Brain pericyte (primary cell): ENCODE data around the gene SAMD4A.

Source experiments
- DNase-seq: peaks from one replicate; pipeline ENCODE4 v3.0.0-alpha.2; 2012; ENCODE audit warnings: low read depth, low spot score

The SAMD4A gene

DNA sequence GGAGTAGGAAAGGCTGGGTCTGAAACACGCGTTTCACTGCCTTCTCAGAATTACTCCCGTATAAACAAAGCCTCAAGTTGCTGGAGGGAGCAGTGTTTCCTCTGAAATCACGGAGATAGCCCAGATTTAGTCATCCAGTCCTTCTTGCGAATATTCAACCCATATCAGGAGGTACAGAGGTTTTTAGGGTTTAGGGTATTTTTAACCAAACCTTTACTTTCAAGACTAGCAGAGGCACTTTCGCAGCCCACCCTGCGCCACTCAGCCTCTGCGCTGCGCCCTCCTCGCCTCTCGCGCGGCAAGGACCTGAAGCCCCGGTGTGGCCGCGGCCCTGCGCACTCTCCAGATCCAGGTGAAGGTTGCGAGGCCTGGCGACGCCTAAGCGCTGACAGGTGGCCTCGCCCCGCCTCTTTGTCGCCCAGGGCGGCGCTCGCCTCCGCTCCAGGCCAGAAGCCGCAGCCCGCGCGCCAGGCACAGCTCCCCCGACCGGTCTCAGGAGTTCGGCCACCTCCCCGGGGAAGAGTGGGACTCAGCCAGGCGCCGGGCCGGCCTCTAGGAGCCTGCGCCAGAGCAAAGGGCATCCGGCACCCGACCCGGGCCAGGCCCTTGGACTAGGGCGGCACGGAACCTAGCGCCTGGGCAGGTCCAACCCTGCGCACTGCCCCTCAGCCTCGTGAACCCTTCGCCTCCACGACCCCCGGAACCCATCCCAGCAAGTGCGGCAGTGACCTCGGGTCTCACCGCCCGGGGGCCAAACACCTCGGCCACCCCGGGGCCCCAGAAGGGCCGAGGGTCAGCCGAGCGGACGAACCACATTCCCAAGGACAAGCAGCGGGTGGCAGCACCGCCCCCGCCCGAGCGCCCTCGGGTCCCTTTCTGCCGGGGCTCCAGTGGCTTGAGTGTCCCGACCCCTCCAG lies 1.8 kb upstream of the SAMD4A start:
- DNase-seq: no peak

DNA sequence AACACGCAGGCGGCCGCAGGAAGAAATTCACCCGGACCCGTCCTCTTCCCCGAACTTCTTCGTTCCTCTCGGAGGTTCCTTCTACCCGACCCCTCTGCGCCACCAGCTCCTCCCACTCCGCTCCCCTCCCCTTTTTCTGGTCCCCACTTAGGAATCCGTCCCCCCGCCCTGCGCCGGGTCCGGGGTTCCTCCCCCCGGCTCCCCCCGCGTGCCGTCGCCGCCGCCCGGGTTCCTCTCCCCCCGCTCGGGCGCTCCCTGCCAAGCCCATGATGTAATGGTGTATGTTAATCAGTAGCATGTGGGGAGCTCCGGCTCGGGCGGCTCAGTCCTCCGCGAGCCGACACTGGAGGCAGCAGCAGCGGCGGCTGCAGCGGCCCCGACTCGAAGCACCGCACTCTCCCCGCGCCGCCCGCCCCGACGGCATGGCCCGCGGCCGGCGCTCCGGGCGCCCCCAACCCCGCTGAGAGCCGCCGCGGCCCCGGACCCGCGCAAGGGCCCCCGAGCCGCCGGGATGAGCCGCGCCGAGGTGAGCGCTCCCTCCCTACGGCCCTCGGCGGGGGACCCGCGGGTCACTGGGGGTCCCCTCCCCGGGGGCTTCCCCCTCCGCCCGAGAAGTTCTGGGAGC lies 1.0 kb upstream of the SAMD4A start:
- DNase-seq: no peak

DNA sequence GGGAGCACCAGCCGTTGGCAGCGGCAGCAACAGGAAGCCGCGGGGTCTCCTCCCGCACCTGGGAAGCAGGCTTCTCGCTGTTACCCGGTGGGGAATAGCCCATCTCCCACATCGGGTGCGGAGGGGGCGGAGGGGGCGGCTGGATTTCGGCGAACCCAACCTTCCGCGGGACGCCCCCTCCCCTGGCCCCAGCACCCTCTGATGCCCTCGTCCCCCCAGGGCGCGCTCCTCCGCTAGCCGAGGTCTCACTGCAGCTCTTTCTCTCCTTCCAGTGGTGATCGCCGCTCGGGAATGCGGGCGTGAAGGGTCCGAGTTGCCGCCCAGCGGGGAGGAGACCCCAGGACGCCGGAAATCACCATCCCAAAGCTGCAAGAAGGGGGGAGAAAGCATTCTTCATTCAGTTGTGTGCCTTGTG lies 303 bp downstream of the SAMD4A start:
- no peak for DNase-seq

DNA sequence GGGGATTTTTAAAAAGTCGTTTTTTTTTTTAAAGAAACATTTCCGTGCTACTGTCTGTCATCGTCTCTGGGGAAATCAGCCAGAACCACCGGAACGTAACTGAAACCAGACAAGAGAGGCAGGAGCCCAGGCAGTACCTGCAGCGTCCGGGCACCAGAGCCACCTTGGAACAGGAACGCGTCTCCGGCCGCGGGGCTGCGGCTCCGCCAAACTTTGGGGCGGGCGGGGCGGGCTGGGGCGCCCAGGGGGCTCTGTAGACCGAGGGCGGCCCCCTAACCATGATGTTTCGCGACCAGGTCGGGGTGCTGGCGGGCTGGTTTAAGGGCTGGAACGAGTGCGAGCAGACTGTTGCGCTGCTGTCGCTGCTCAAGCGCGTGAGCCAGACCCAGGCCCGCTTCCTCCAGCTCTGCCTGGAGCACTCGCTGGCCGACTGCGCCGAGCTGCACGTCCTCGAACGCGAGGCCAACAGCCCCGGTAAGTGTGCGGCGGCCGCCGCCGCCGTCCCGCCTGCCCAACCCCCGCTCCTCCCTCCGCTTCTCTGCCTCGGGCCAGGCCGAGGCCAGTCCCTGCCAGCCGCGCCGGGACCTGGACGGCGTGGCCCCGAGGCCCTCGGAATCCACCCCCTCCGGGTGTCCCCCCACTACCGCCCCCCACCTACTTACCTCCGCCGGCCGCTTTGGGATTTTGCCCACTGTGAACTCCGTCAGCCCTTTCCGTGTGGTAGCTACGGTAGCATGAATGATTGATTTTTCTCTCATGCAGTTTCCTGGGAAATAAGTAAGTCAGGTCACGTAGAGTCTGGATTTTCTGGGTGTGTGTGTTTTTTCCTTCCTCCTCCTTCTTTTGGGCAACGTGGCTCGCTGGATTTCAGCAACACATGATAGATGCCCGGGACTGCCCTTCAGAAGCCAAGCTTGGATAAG lies 972 bp downstream of the SAMD4A start:
- DNase-seq: no peak

DNA sequence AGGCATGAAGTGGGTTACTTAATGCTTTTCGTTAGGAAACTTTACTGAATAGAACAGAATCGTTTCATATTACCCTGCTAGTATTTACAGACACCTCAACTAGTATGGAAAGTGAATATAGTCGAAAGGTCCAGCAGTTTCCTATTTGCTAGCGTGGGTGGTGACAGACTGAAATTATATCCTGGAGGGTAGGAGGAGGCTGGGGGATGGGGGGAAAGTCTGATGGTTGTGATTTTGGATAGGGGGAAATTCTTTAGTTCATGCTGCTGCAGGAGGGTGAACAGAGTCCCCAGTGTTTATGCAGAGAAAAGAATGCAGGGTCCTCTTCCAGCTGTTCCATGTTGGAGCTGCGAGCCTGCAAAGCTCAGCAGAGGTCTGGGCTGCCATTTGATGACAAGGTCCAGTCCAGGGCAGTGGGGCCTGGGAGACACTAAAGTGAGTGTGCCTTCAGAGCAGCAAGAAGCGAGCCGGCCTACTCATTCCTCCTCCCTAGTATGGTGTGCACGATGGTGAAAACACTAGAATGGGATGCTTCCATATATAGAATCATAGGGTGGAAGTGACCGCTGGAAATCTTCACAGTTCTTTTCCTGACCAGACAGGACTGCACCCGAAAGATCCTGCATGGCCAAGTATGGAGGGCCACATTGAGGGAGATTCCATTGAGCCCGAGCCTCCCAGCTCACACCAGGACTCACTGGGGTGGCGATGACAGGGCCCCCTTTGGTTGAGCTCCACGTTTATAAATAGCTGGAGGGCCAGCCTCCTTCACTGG lies 2.1 kb downstream of the SAMD4A start:
- DNase-seq: no peak

DNA sequence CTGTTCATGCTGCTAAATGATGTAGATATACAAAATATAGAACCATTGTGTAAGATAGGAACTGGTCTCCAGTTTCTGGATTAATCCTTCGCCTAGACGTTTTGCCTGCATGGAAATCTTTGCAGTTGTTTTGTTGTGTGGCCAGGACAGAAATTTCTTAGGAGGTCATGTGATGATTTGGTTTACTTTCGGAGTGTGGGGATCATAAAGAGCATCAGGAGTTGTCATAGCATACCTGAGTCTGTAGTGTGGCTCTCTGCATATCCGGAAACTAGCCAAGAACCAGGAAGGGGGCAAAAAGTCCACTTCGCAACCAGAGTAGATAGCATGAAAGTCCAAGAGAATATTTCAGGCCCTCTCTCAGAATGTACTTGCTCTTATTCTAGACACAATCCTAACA lies 3.1 kb downstream of the SAMD4A start:
- DNase-seq: no peak

DNA sequence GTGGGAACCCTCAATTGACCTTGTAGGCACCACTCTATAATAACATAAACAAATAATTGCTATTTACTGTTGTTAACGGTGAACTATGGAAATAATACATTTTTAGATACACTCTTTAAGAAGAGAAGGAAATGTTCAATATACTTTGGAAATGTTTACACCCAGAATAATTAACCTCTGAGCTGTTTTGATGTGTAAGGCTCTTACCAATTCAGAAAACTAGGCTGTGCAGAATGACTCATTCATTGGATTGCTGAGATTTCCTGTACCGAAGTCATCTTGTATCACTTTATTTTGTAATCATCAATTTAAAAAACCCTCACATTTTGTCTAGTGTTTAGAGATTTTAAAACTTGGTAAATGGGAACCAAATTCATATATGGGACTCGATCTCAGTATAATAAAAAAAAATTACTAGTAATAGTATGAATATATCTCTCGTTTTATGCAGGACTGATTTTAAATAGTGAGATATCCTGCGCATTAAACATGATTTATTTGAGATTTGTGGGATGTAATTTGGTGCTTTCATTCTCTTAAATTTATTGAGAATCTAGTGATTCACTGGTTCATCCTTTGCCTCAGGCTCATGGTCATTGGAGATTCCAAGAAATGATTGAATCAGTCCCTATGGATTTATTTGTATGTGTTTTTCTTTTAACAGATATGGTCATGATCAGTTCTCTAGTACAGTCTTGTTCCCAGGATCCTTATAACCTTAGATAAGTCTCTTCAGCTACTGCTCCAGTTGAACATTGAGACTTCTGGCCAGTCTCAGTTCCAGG lies 3.9 kb downstream of the SAMD4A start:
- no peak for DNase-seq

DNA sequence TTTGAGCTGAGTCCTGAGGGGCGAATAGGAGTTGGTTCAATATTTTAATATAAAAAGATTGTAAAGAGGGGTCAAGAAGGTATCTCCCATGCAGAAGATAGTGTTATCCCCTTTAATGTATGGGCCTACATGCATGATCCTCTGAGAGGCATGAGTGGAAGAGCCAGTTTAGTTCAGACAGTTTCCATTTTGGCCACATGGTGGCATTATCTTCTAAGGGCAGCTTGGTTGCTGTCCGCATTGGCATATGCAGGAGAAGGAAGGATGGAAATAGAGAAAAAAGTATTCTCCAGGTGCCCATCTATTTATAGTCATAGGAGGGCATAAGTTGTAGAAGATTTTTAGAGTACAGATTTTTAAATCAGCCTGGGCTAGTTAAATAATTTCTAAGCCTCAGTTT lies 5.4 kb downstream of the SAMD4A start:
- DNase-seq: no peak

DNA sequence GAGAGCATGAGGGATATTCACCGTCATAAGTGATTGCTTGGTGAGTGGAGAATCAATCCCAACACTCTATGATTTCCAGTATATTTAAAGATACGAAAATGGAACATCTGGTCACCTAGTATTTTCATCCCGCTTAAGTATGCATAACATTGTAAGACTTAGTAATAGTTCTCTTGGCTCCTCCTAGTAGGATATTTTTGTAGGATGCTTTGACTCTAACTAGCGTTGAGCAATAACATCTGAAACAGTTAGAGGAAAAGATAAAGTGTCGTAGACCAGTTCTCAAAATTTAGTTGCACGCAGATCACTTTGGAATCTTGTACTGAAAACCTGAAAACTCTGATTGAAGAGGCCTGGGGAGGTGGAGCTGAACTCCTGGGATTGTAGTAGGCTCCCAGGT lies 7.6 kb downstream of the SAMD4A start:
- DNase-seq: no peak

DNA sequence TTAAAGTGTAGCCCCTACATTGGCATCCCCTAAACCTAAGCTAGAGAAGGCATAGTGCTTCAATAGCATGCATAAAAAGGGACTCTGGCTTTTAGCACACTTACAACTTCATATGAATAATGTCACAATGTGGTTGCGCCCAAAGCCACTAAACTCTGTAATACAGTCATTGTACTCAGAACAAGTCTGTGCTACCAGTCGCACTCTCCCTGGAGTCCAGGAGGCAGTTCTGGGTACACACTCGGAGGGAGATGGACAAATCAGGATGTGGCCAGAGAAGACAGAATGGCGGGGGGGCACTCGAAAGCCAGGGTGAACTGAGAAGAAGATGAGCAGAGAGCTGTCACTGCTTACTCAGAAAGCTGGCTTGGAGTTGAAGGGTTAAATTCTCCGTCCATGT lies 10.6 kb downstream of the SAMD4A start:
- no peak for DNase-seq

DNA sequence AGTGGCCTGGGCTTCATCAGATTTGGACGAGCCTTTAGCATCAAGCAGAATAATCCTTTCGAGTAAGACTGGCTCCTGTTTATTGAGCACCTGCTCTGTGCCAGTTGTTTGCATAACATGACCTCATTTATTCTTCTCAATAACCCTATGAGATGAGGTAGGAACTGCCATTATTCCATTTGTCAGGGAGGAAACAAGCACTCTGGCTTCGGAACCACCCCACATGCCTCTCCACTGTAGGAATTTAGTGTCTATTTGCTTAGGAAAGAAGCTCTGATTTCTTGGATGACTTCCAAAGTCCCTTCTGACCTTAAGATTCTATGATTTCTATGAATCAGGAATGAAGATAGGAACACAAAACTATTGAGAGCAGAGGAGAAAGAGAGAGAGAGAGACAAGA lies 11.0 kb downstream of the SAMD4A start:
- DNase-seq: no peak

DNA sequence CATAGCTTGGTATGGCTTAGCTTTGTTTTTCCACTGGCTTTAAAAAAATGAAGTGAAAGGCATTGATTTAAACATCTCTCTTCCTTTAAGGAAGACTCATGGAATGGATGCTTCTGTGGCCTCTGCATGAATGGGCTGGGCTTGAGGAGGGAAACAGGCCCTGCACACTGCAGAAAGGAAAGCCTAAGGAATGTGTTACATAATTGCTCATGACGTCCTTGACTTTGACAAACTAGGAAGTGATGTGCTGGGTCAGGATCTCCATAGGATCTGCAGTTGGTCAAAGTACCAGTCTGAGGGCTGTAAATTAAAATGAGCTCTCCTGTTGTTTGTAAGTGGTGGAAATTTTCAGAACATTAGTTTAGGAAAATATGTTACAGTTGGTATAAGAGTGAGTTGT lies 12.7 kb downstream of the SAMD4A start:
- DNase-seq: no peak

DNA sequence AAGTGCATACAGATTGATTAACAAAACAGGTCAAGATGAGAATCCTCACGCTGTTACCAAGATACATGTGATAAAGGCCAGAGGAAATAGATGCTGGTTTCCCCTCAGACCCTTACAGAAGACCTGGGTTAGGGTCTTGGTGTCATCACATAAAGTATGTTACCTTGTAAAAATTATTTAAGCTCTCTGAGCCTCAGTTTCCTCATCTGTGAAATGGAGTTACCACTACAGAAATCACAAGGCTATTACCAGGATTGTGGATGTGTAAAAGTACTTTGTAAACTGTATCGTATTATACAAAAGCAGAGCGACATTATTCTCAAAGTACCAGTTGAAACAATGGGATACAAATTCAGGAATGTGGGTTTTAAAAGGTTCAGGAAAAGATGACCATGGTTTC lies 14.0 kb downstream of the SAMD4A start:
- DNase-seq: no peak

DNA sequence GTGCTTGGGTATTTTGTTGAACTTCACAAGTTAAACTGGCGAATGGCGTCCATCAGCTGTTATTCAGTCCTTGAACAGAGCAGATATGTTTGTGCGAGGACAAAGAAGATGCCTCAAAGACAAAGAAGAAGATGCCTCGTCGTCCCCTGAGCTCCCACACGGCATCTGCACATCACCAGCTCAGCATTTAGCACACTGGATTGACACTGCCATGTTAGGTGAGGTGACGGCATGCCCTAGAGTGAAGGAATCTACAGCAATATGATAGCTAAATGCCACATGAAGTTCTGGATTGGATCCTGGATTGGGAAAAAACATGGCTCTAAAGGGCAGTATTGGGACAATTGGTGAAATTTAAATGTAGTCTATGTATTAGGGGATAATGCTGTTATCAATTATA lies 15.4 kb downstream of the SAMD4A start:
- no peak for DNase-seq

DNA sequence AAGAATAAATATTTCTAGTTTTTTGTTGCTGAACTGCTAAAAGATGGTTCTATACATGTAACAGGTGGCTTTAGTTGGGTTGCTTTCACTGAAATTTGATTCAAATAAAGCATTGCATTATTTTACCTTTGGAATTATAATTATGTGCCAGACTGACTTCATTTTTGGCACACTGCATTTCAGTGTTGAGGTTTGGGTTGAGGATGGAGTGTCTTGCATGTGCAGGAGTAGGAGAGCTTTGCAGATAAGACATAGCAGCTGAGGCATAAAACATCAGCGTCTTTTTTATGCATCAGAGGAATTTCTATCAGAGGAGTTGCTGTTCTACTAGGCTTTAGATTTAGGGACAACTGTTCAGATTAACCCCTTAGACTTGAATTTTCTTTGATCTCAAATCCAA lies 17.2 kb downstream of the SAMD4A start:
- DNase-seq: no peak

DNA sequence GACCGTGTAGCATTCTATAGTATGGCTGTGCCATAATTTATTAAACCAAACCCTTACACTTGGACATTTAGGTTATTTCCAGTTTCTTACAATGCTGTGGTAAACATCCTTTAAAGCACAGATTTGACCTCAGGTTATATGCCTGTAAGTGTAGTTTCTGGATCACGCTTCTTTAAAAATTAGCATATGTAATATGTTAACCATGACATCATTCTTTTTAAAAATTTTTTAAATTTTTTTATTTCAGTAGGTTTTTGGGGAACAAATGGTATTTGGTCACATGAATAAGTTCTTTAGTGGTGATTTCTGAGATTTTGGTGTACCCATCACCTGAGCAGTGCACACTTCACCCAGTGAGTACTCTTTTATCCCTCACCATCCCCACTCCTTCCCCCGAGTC lies 18.3 kb downstream of the SAMD4A start:
- DNase-seq: no peak

DNA sequence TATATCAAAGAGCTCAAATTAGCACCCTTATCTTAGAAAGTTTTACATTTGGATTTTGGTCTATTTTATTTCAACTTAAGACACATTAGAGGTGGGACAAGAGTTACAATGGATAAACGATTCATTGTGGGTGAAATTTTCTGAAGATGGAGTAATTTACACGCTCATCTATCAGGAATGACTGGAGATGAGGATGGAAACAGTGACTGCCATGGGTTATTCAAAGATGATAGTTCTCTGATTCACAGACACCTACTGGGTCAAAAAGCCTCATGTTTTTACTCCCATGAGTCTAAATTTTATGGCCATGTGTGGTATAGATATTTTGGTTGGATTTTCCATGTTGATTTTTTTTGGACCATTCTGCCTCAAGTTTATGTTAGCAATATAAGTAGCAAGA lies 22.1 kb downstream of the SAMD4A start:
- DNase-seq: no peak

DNA sequence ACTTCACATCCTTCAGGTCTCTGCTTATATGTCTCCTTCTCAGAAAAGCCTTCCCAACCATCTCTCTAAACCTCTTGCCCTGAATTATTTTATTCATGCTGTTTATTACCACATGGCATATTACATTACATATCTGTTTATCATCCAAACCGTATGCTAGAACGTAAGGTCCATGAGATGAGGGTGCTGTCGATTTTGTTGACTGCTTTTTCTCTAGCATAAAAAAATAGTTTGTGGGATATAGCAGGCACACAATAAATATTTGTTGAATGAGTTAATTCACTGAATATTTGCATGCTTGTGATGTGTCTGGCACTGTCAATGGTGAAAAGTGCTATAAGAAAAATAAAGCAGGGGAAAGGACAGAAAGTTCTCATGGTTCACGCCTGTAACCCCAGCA lies 22.9 kb downstream of the SAMD4A start:
- DNase-seq: no peak

DNA sequence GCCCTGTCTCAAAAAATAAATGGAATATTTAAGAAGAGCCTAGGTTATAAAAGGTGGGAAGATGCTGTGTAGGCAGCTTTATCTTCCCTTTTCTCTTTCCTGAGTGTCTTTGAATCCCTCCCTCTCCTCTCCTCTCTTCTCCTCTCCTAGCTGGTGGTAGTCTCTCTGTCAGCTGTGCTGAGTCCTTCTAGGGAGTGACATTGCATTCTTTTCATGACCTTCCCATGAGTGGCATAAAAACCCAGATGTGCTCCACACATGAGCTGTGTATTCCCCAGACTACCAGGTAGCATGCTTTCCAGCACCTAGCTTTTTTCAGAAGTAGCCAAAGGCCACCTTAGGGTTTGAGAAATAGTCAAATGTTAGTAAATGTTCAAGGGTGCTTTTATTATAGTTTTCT lies 23.6 kb downstream of the SAMD4A start:
- DNase-seq: no peak

DNA sequence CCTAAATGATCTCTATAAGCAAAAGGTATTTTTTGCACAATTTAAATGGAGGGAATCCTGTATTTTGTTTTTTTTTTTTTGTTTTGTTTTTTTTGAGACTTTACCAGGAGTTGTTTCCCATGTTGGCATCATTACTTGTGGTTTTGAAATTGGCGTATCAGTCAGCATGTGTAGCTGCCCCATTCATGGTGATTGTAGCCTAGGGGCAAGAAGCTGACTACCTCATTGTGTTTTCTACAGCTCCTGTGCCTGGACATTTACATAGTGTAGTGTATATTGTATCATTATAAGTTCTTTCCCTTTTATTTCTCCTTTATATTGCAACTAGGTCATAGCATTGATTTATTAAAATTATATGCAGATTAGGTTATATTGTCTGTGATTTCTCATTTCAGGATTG lies 24.5 kb downstream of the SAMD4A start:
- no peak for DNase-seq

DNA sequence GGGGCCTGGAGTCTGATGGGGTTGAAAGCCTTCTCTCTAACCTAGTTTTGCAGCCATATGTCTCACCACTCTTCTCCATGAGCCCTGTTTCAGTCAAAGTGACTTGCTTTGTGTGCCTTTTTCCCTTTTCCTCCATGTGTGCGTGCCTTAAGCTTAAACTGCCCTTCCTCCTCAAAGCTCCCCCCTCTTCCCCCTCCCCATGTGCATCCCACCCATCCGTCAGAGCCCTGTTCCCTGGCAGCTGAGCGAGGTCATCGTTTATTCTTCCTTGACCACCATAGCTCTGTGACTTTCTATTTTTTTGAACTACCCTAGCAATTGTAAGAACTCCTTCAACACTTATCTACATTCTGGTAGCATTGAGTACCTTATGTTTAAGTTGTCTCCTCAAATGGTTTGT lies 24.9 kb downstream of the SAMD4A start:
- no peak for DNase-seq
